HG03457 (cell line): Measurements from ENCODE around the gene MIGA2.

ENCODE experiments used
- ATAC-seq: cut with Tn5 transposase; IDR thresholded peaks from one replicate; pipeline ENCODE4 v1.9.1; 2021; ENCODE audit warnings: moderate number of reproducible peaks; ENCODE audit not compliant: unreplicated experiment

MIGA2 gene

DNA sequence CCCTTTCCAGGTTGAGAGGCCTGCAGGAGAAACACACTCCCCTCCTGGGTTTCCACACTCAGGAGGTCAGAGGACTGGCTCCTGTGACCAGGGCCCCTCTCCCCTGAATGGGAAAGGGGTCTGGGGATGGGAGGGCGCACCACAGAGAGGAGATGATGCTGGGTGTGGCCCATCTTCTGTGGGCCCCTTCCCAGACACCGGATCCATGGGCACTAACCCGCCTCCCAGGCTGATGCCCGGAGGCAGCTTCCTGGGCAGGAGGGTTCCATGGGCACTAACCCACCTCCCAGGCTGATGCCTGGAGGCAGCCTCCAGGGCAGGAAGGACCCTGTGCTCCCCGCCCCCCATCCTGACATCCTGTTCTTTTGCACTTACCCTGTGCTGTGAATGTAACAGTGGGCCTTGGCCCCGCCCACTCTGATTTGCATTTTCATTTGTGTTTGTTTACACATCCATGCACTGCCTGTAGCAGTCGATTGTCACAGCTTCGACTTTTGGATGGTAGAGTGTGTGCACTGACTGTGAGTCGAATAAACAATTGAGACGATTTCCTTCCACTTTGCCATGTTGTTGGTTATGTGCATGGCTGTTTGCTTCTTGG lies 35.2 kb downstream of the MIGA2 start:
- ATAC-seq: no peak

DNA sequence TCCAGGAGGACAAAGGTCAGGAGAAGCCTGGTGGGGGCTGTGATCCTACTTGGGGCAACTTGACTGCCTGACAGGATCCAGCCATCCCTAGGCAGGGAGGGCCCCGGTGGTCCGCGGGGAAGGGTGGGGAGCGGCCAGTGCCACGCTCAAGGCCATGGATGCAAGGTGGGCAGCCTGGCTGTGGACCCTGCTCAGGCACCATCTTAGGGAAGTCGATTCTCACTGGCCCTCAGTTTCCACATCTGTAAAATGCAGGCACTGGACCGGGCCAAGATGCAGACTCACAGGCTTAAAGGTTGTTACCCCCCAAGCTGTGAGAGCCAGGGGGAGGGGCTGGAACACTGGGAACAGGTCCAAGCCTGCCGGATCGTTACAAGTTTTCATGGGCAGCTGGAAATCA lies 35.7 kb downstream of the MIGA2 start:
- no peak for ATAC-seq

DNA sequence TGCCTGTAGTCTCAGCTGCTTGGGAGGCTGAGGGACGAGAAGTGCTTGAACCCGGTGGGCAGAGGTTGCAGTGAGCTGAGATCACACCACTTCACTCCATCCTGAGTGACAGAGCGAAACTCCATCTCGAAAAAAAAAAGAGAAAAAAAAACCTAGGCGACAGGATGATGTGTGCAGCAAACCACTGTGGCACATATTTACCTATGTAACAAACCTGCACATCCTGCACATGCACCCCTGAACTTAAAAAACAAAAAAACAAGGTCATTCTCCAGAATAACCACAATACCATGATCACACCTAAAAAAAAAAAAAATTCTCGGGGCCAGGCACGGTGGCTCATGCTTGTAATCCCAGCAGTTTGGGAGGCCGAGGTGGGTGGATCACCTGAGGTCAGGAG lies 37.0 kb downstream of the MIGA2 start:
- no peak for ATAC-seq

DNA sequence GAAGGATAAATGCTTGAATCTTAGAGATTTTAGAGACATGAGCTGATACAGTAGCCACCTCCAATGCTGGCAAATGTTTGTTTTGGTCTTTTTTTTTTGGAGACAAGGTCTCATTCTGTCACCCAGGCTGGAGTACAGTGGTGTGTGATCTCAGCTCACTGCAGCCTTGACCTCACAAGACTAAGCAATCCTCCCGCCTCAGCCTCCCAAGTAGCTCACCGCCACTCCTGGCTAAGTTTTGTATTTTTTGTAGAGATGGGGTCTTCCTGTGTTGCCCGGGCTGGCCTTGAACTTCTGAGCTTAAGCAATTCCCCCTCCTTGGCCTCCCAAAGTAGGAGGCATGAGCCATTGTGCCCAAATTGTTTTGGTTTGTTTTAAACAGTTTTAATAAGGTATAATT lies 37.7 kb downstream of the MIGA2 start:
- no peak for ATAC-seq

DNA sequence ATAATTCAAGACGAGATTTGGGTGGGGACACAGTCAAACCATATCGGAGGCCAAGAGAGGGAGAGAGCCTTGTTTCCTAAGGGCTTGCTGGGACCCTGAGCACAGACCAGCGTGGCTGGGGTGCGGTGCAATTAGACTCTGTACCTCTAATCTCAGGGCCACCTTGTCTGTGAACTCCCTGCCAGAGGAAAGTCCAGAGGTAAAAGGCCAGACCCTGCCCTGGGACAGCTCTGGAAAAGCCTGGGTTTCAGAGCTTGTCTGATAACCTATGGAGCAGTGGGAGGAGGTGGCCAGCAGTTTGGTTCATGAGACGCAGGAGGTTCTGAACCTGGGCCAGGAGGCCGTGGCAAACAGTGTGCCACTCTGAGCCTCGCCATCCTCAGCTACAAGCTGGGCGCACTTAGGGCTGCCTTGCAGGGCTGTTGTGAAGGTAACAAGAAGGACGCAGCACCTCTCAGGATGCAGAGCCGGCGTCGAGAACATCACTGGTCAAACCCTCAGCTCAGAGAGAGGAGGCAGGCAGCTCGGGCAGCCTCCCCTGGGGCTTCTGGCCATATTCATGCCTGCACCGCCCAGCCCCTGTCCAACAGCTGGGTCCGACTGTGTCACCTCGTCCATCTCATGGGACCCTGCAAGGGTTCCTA lies 39.7 kb downstream of the MIGA2 start:
- ATAC-seq: no peak

DNA sequence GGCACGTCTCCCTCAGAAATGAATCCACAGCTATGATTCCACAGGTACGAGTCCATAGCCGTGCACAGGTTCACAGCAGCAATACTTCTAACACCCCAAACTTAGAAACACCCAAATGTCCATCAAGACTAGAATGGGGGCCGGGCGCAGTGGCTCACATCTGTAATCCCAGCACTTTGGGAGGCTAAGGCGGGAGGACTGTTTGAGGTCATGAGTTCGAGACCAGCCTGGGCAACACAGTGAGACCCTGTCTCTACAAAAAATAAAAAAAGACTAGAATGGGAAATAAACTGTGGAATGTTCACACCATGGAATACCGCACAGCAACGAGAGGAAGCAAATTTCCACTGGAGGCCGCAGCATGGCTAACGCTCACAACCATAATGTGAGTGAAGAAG lies 40.2 kb downstream of the MIGA2 start:
- no peak for ATAC-seq

DNA sequence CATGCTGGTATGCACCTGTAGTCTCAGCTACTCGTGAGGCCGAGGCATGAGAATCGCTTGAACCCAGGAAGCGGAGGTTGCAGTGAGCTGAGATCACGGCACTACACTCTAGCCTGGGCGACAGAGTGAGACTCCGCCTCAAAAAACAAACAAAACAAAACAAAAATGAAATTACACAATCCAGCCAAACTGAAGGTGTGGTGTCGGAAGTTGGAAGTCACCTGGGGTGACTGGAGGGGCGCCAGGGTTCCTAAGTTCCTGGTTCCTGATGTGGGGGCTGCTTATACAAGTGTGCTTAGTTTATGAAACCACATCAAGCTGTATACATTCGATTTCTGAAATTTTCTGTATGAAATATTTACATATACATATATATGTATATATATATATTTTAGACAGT lies 40.8 kb downstream of the MIGA2 start:
- ATAC-seq: no peak

DNA sequence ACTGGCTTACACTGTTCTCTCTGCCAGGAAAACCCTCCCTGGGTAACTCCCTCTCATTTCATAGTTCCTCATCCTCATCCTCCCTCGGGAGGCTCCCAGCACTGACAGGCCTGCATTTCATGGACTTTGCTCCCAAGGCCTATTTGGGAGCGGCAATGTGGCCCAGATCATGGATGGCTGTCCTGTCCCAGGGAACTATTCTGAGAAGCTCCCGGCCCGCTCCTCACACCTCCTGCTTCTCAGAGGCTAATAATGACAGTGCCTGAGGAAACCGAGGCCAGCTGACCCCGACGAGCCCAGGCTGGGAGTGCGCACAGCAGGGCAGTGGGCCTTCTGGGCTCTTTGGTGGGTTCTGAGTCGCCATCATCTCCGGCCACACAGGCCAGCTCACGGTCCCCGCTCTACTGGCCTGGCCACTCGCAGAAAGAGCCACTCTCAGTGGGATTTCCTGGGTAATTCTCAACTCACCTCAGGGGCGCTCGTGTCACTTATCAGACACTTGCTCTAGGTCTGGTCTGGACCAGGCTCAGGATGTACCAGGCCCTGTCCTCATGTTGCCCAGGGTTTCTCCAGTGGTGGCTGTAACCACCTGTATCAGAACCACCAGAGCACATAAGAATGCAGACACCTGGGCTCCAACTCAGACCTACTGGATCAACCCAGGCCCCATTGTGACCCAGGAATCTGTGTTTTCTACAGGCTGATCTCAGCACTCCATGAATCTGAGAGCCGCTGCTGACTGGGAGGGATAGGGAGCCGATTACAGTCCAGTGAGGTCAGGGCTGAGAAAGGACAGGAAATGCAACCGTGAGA lies 42.5 kb downstream of the MIGA2 start:
- no peak for ATAC-seq

DNA sequence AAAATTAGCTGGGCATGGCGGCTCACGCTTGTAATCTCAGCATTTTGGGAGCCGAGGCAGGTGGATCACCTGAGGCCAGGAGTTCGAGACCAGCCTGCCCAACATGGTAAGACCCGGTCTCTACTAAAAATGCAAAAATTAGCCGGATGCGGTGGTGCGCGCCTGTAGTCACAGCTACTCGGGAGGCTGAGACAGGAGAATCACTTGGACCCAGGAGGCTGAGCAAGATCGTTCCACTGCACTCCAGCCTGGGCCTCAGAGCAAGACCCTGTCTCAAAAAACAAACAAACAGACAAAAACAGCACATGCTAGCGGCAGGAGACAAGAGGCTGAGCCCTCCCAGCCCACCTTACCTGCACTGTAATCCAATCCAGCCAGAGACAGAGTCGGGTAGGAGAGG lies 43.4 kb downstream of the MIGA2 start:
- no peak for ATAC-seq

DNA sequence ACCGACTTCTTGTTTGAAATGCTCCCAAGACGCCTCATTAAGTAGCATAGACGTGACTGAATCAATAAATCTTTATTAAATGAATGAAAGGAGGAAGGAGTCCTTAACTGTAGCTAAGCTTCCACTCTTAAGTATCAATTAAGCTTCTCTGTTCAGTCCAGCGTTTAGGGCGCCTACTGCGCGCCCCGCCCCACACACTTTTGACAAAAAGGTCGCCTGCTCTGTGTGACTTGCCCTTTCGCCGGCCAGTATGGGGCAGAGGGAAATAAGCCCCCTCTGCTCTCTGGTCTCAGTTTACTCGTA lies 43.8 kb downstream of the MIGA2 start:
- no peak for ATAC-seq

DNA sequence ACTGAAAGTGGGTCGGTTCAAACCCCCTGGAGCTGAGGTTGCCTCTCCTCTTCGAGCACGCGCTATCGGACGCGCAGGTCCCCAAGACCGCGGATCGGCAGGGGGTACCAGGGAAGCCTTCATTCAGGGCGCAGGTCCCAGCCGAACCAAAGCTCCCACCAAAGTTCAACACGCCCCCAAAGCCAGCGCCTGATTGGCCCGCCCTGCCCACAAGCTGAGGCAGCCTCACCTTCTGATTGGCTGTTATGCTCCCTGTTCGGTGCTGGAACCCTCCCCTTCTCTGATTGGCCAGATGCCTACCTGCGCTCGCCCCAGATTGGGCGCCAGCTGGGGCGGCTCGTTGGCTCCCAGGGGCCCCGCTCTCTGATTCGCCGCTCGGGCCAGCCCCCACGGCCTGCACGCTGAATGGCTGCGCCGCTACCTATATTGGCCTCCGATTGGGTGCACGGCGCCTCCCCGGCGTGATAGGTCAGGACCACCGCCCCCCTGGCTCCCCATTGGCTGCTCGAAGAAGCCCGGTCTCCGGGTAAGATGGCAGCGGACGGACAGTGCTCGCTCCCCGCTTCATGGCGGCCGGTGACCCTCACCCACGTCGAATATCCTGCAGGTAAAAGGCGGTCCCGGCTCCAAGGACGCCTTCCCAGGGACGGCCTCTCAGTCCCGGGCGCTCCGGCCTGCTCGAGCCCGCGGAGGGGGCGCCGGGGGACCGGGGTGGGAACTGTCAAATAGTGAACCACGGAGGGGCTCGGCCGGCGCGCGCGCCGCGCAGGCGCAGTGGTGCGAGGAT lies 44.4 kb downstream of the MIGA2 start, which contains the start of gene DOLPP1:
TSS of gene DOLPP1 (plus strand) at position 511 of the 787 bp plus-strand sequence. CDS start at position 532, 21 bp downstream.
- ATAC-seq: peak; percentile 78

DNA sequence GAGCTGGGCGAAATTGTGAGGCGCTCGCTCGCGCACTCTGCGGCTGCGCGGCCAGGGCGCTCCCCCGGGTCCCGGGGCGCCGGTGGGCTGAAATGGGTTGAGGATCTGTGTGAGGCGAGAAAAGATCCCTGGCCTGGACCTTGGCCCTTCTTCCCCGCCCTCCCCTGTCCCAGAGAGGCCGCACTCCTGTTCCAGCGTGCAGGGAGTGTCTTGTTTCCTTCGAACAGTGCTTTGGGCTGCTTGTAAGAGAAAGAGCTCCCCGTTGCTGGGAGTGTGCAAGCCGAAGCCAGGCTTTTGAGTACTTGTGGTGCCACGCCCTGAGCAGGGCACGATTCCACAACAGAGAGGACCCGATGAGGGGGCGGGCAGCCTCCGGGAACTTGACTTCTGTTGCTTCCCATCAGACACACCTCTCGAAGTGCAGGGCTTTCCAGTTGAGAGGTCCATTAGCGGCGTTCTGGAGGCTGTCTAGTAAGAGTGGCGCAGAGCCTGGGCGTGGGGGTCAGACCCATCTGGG lies 45.0 kb downstream of the MIGA2 start:
- no peak for ATAC-seq

DNA sequence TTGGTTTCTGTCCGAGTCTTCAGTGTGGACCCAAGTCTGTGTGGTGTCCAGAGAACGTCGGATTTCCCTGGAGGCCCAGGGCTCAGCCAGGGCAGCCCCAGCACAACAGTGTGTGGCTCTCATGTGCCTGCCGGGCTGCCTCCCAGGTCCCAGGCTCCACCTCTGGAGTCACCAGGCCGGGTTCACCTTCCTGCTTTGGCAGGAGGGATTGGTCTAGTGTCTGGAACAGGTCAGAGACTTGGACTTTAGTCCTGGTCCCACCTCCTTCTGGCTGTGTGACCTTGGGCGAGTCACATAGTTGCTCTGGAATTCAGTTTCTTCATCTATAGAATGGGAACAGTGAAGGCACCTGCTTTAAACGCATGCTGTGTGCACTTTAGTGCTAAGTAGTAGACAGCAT lies 47.7 kb downstream of the MIGA2 start:
- no peak for ATAC-seq

DNA sequence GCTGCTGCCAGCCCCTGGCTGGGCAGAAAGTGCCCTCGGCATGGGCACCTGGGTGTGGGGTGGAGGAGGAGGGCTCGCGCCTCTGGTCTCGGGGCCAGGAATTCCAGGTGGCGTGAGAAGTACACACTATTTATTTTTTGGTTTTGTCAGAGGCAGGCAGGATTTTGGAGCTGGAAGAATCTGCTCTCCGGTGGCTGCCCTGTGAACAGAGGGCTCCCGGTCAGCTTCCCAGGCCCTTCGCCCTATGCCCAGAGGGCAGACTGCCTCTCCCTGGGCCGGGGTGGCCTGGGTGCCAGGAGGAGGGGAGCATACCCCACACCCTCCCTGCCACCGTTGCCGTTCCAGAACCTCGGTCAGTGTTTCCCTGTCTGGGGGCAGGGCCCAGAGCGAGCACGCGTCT lies 52.8 kb downstream of the MIGA2 start:
- ATAC-seq: no peak

DNA sequence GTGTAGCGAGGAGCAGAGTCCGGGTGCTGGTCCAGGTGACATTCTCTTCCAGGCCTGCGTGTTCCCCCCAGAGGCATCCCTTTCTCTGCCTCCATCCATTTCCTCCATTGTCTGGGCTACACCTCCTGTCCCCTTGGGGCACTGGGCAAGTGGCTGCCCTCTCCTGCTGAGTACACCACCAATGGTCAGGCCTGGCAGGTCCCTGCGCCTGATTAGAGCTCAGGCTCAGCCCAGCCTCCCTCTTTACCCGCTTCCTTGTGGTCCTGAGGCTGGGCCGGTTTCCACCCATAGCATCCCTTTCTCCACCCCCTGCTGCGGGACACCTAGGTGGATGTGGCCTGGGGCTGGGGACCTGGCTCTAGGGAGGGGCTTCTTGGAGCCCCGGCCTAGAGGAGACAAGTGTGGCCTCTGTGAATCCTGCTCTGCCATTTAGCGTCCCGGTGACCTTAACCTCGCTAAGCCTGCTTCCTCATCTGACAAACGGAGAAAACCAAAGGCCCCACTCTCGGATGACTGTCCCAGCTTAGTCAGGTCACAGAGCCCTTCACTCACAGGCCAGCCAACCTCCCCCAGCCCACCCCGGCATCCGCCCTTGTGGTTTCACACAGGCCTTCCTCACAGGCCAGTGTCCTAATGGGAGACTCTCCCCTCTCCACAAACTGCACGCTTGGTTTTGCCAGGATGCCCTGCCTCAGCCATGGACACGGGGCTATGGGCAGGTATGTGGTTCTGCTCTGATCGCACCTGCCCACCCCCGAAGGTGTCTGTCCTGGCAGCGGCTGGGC lies 57.4 kb downstream of the MIGA2 start:
- no peak for ATAC-seq

DNA sequence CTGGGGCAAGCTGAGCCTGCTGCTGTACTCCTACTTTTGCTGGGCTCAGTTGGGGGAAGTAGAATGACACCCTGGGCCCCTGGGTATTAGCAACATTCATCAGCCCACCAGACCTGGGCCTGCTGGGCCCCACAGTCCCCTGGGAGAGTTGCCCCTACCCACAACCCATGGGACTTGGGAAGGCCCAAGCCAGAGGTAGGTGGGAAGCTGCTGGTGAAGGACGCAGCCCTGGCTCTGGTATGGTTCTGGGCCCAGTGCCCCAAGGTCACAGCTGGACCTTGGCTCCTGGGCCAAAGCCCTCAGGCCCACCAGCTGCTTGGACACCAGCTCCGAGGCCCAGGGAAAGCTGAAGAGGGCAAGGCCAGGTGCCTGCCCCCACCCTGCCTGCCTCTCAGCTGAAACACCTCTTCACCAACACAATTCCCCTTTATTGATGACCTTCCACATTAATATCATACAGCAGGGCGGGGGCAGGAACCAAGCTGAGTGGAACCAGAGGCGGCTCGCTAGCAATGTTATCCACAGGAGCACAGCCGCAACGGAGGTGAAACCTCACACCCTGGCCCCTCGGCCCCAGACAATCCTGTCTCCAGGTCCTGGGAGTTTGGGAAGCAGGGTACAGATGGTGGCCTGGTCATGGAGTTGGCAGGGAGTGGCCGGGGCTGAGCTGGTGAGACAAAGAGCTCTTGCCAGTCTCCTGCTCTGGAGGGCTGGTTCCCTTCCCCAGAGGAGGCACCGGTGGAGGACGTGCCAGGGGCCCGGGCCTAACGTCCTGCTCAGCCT lies 58.2 kb downstream of the MIGA2 start:
- no peak for ATAC-seq

DNA sequence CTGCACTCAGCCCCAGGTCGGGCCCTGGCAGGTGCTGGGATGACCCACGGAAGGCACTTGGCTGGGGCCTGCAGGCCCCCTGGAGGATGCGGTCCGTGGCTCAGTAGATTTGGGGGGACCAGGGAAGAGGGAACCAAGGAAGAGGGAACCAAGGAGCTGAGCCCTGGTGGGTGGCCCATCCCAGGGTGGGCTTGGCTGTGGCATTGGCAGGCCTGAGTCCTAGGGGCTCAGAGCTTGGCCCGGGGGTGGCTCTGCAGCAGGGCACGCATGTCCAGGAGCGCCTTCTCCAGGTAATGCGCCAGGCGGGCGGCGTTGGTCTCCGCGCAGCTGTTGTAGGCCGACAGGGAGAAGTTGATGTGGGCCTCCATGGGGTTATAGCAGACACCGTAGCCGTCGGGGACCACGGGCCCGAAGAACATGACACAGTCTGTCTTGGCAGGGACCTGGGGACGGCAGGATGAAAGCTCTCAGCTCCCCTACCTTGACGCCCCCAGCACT lies 58.8 kb downstream of the MIGA2 start:
- no peak for ATAC-seq

DNA sequence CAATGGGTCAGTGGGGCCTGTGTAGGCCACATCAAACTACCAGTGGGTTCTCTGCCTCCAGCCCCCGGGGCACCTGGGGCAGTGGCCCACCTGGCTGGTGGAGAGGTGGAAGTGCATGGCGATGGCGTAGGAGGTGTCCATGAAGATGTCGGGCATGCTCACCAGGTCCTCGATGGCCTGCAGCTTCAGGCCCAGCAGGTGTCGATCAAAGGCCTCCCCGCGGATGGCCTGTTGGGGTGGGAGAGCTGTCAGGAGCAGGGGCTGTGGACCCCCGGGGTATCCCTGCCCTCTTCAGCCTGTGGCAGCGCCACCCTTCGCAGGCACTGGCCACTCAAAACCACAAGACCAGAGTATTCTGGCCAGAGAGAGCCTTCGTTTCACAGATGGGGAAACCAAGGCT lies 59.5 kb downstream of the MIGA2 start:
- no peak for ATAC-seq

DNA sequence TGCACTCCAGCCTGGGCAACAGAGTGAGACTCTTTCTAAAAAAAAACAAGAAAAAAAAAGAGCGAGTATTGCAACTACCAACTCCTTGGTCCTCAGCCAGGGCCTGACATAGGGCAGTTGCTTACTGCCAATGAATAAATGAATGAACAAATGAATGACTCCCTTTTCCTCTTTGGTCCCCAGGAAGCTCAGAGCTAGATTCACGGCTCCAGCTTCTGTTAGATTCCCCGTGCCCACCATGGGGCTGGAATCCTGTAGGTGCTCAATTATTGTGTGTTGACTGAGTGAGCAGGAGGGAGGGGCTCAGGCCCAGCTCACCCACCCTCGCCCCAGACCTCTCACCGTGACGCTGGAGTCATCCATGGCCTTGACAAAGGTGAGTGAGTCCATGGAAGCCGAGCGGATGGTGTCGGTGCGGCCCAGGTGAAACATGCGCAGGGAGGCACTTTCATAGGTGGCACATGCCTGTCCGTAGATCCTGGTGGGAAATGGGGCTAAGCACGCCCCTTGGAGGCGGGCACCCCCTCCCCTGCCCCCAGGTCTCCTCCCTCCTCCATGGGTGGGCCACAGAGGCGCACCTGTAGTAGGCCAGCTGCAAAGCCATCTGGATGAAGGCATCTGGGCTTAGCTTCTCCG lies 61.4 kb downstream of the MIGA2 start:
- ATAC-seq: no peak
